22Rv1 (cell line): ENCODE data around the gene RPS25.

Experiments
- ZFX ChIP-seq: fragments of 450-650 bp; IDR thresholded peaks from 2 replicates; pipeline ENCODE4 v1.6.1; 2017; ENCODE audit warnings: antibody characterized with exemption, borderline replicate concordance
- TF ChIP-seq, protein P1 (sequence below): fragments of 450-650 bp; IDR thresholded peaks from 2 replicates; pipeline ENCODE4 v1.5.1; 2017; ENCODE audit warnings: mild to moderate bottlenecking

DNA sequence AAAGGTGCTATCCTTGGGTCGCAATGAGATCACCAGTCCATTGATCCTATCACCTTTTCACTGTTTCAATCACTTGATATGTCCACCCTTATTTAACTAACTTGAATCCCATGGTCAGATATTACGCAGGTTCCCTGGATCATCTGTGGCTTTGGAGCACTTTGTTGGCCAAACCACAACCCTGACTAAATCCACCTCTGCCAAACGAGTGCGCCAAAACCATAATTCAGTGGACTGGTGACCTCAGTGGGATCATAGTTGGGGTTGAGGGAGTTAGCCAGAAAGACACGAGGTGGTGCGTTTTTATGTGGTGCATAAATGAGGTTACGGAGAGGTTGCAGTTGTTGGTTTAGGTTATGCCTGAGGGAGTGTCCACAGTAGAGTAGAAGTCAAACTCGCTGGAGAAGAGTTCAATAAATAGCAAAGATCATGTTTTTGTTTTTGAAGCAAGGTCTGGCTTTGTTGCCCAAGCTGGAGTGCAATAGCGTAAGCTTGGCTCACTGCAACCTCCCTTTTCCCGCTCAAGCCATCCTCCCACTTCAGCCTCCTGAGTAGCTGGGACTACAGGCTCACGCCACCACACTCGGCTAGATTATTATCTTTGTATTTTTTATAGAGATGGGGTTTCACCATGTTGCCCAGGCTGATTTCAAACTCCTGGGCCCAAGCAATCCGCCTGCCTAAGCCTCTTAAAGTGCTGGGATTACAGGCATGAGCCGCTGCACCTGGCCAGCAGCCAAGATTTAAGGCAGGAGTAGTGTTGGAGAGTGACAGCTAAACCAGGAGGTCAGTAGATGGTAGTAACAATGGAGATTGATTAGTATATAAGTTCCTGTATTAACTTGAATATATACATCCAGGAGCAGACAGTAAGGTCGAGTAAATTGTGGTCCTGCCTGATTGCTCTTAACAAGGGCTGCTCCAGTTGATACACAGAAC, 42.1 kb downstream of the RPS25 start:
- TF ChIP-seq, protein P1, sequence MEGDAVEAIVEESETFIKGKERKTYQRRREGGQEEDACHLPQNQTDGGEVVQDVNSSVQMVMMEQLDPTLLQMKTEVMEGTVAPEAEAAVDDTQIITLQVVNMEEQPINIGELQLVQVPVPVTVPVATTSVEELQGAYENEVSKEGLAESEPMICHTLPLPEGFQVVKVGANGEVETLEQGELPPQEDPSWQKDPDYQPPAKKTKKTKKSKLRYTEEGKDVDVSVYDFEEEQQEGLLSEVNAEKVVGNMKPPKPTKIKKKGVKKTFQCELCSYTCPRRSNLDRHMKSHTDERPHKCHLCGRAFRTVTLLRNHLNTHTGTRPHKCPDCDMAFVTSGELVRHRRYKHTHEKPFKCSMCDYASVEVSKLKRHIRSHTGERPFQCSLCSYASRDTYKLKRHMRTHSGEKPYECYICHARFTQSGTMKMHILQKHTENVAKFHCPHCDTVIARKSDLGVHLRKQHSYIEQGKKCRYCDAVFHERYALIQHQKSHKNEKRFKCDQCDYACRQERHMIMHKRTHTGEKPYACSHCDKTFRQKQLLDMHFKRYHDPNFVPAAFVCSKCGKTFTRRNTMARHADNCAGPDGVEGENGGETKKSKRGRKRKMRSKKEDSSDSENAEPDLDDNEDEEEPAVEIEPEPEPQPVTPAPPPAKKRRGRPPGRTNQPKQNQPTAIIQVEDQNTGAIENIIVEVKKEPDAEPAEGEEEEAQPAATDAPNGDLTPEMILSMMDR, result no peak
- TF ChIP-seq ZFX, result no peak
